Loucy (cell line): ENCODE data around the gene PLXNA2.

ENCODE experiments used
- CTCF ChIP-seq: fragments of 200-600 bp; sonication (generic); conservative IDR thresholded peaks from 2 replicates; pipeline ENCODE4 v1.5.1; 2014; ENCODE audit warnings: mild to moderate bottlenecking, antibody characterized with exemption, low read length
- EZH2phosphoT487 ChIP-seq: fragments of 200-600 bp; IDR thresholded peaks from 2 replicates; pipeline ENCODE4 v1.6.1; 2018; ENCODE audit warnings: antibody characterized with exemption, mild to moderate bottlenecking, moderate library complexity, borderline replicate concordance

- TF ChIP-seq EZH2phosphoT487: no peak
- TF ChIP-seq CTCF: no peak
Measured at GRCh38 chr1:208052926-208053407, 191.2 kb downstream of the PLXNA2 start.
